K562 (cell line): Measurements from ENCODE around the gene PXN. TPM values are rescaled to one million over a fixed set of nuclear protein-coding genes. Genes with fewer than 3 reads are reported as not detected.

ENCODE experiments used
- ARID2 ChIP-seq: fragments of 450-650 bp; IDR thresholded peaks from 2 replicates; pipeline ENCODE4 v1.6.1; 2017; ENCODE audit warnings: antibody characterized with exemption, mild to moderate bottlenecking
- CBX2 ChIP-seq: fragments of 200-600 bp; sonication (generic); IDR thresholded peaks from one replicate; pipeline ENCODE4 v1.6.1; 2012; ENCODE audit warnings: mild to moderate bottlenecking, low read length, inconsistent platforms; ENCODE audit not compliant: insufficient read depth, poor library complexity, severe bottlenecking
- CCNT2 ChIP-seq: IDR thresholded peaks from 2 replicates; pipeline ENCODE4 v1.6.1; 2011; ENCODE audit warnings: borderline replicate concordance, low read depth, mild to moderate bottlenecking, moderate library complexity, mixed read lengths, low read length; ENCODE audit not compliant: insufficient read length; ENCODE audit errors: extremely low read depth
- FOXK1 ChIP-seq: sonication (generic); formaldehyde crosslinking; IDR thresholded peaks from 2 replicates; pipeline ENCODE4 v1.8.0; 2022; ENCODE audit warnings: missing genetic modification reagents, mild to moderate bottlenecking, borderline replicate concordance
- HDAC2 ChIP-seq: fragments of 450-650 bp; IDR thresholded peaks from 2 replicates; pipeline ENCODE4 v1.6.1; 2016; ENCODE audit warnings: mild to moderate bottlenecking
- HMGXB4 ChIP-seq: sonication (generic); formaldehyde crosslinking; IDR thresholded peaks from 2 replicates; pipeline ENCODE4 v1.8.1; 2023; ENCODE audit warnings: mild to moderate bottlenecking, missing genetic modification reagents
- KDM1A ChIP-seq, 2 experiments: fragments of 450-650 bp; IDR thresholded peaks; 2 replicates each; pipeline ENCODE4 v1.6.1; 2016; ENCODE audit warnings: mild to moderate bottlenecking in 2 of 2
- MECOM ChIP-seq: fragments of 250-450 bp; sonication (Bioruptor Pico); IDR thresholded peaks from 2 replicates; pipeline ENCODE4 v1.8.0; 2022; ENCODE audit warnings: inconsistent platforms
- NEUROD1 ChIP-seq: fragments of 150-350 bp; IDR thresholded peaks from 2 replicates; pipeline ENCODE4 v1.6.1; 2014; ENCODE audit warnings: borderline replicate concordance, low read length, low read depth; ENCODE audit not compliant: partially characterized antibody
- NFIC ChIP-seq: fragments of 450-650 bp; IDR thresholded peaks from 2 replicates; pipeline ENCODE4 v1.6.1; 2017; ENCODE audit warnings: mild to moderate bottlenecking, inconsistent platforms
- PCBP2 ChIP-seq: fragments of 200-400 bp; formaldehyde crosslinking; IDR thresholded peaks from 2 replicates; pipeline ENCODE4 v1.6.1; 2018; ENCODE audit warnings: low read length, low read depth, mild to moderate bottlenecking, moderate library complexity; ENCODE audit not compliant: poor library complexity, severe bottlenecking
- RBM25 ChIP-seq: fragments of 200-400 bp; formaldehyde crosslinking; IDR thresholded peaks from 2 replicates; pipeline ENCODE4 v1.6.1; 2018; ENCODE audit warnings: low read length, low read depth, moderate library complexity; ENCODE audit not compliant: severe bottlenecking
- RCOR1 ChIP-seq, 2 experiments: IDR thresholded peaks; 2 replicates each; pipeline ENCODE4 v1.6.1; 2012; ENCODE audit warnings: low read depth in 2 of 2, low read length in 2 of 2, borderline replicate concordance in 1 of 2, improper control_type of control experiment in 1 of 2
- STAG1 ChIP-seq: sonication (generic); formaldehyde crosslinking; IDR thresholded peaks from 2 replicates; pipeline ENCODE4 v1.5.0; 2020; ENCODE audit warnings: missing genetic modification reagents, borderline replicate concordance
- TGIF2 ChIP-seq: sonication (generic); formaldehyde crosslinking; IDR thresholded peaks from 2 replicates; pipeline ENCODE4 v1.8.1; 2022; ENCODE audit warnings: mild to moderate bottlenecking, missing genetic modification reagents, moderate library complexity
- XRCC5 ChIP-seq: fragments of 200-400 bp; formaldehyde crosslinking; IDR thresholded peaks from 2 replicates; pipeline ENCODE4 v1.6.1; 2017; ENCODE audit warnings: low read depth, mild to moderate bottlenecking, low read length
- ZBTB33 ChIP-seq: sonication (generic); formaldehyde crosslinking; IDR thresholded peaks from 2 replicates; pipeline ENCODE4 v1.8.1; 2023; ENCODE audit warnings: mild to moderate bottlenecking, missing genetic modification reagents
- ZBTB9 ChIP-seq: fragments of 450-650 bp; formaldehyde crosslinking; IDR thresholded peaks from 2 replicates; pipeline ENCODE4 v1.4.0; 2020; ENCODE audit warnings: mild to moderate bottlenecking, moderate library complexity
- ZFP1 ChIP-seq: fragments of 450-650 bp; formaldehyde crosslinking; IDR thresholded peaks from 2 replicates; pipeline ENCODE4 v1.4.0; 2020; ENCODE audit warnings: mild to moderate bottlenecking, mixed read lengths
- ZNF124 ChIP-seq: sonication (generic); formaldehyde crosslinking; IDR thresholded peaks from 2 replicates; pipeline ENCODE4 v1.8.1; 2022; ENCODE audit warnings: missing genetic modification reagents
- ZNF354B ChIP-seq: fragments of 250-450 bp; sonication (Bioruptor Pico); IDR thresholded peaks from 2 replicates; pipeline ENCODE4 v1.4.0; 2020
- ZNF445 ChIP-seq: fragments of 250-450 bp; sonication (Bioruptor Pico); IDR thresholded peaks from 2 replicates; pipeline ENCODE4 v1.4.0; 2020; ENCODE audit warnings: low read depth, mild to moderate bottlenecking, moderate library complexity
- ZNF75A ChIP-seq: fragments of 450-650 bp; formaldehyde crosslinking; IDR thresholded peaks from 2 replicates; pipeline ENCODE4 v1.4.0; 2020; ENCODE audit warnings: mild to moderate bottlenecking
- polyA plus RNA-seq, 8 experiments: library from polyadenylated mRNA; depleted of rRNA in 4 of 8; stranded (reverse) in 5 of 8; unstranded in 3 of 8; fragments of >200 nt; fragmentation: Nextera tagmentation in 2 of 8; fragmentation: Illumina TruSeq in 1 of 8; extraction: Ambion mirVana in 2 of 8; extraction: Trizol in 1 of 8; gene quantifications; 2 replicates each; pipeline versions ENCODE4 v1.2.1 to v1.2.3, GENCODE V29; 2011 to 2014; ENCODE audit warnings: inconsistent platforms in 1 of 8, missing spikeins in 1 of 8
- total RNA-seq, 7 experiments: library from RNA; depleted of rRNA in 6 of 7; stranded (reverse); fragments of >200 nt in 6 of 7; fragmentation: Illumina TruSeq in 2 of 7; extraction: Trizol in 2 of 7; gene quantifications; 2 replicates each; pipeline versions ENCODE4 v1.2.1 to v1.2.3, GENCODE V29; 2011 to 2021; ENCODE audit warnings: low replicate concordance in 1 of 7

Gene PXN
- total and polyA plus RNA-seq, 9 of the 15 experiments (the other 6 are each of a cell fraction or from before 2014, with no cell fraction given) = 4.0 to 74.1 (median 18.6) TPM

GRCh38 chr12:120229071-120229486, 36.5 kb downstream of the PXN start (continued):
- TF ChIP-seq ZBTB33 = no peak
- peak; percentile 79; the same call in 1 of the 2 replicates for TF ChIP-seq MECOM (CRISPR knock-in tag)
- TF ChIP-seq NEUROD1 = peak; percentile 40
- no peak for TF ChIP-seq STAG1
- peak; percentile 99 for TF ChIP-seq NFIC
- no peak for TF ChIP-seq ARID2
- peak in 1 of 2 experiments; percentile 85; a peak in 3 of 4 replicates for TF ChIP-seq RCOR1 (IDR thresholded peaks at IDR 0.05; ENCODE audit: borderline replicate concordance in 1 of 2, low read depth in 2 of 2, low read length in 2 of 2)
- TF ChIP-seq ZNF354B (CRISPR knock-in tag) = no peak
- TF ChIP-seq FOXK1 (CRISPR knock-in tag) = no peak
- TF ChIP-seq PCBP2 = no peak
- no peak for TF ChIP-seq ZNF124 (CRISPR knock-in tag)
- TF ChIP-seq TGIF2 (CRISPR knock-in tag) = no peak
- TF ChIP-seq ZNF75A (CRISPR knock-in tag) = no peak
- TF ChIP-seq HDAC2 = 0 out of 2 replicates have a peak, but pooled peaks have one; percentile 13
- no peak for TF ChIP-seq ZBTB9 (CRISPR knock-in tag)
- TF ChIP-seq ZFP1 (CRISPR knock-in tag) = no peak
- no peak for TF ChIP-seq RBM25
- no peak for TF ChIP-seq CBX2
- TF ChIP-seq KDM1A (IDR thresholded peaks at IDR 0.05) = peak; percentile 66 to 79; a peak in 3 of 4 replicates
- TF ChIP-seq CCNT2 = peak; percentile 76
- TF ChIP-seq ZNF445 (CRISPR knock-in tag) = no peak
- TF ChIP-seq XRCC5 = no peak
- TF ChIP-seq HMGXB4 = no peak
